GM12878 (cell line): ENCODE data around the gene AFAP1L2. TPM values are rescaled to one million over a fixed set of nuclear protein-coding genes. Genes with fewer than 3 reads are reported as not detected.

ENCODE experiments used
- ATAC-seq: fragments of 200-7000 bp; cut with Tn5 transposase; 3 replicates; pipeline ENCODE4 v1.9.1; 2020; ENCODE audit warnings: mild to moderate bottlenecking, moderate library complexity
- BruUV-seq: library from RNA; stranded (reverse); fragments of 400-500 nt; replicated peaks from 2 replicates; lab custom pipeline; 2021; lab: Mats Ljungman, UMichigan
- CTCF ChIA-PET: fragments of 300-600 bp; sonication (Branson Sonifier 250); formaldehyde crosslinking; extraction: SDS; loops from one replicate; lab custom pipeline; 2021; ENCODE audit warnings: inconsistent platforms; lab: Yijun Ruan, JAX
- POLR2A ChIA-PET: fragments of 350-600 bp; formaldehyde crosslinking; extraction: SDS; loops from one replicate; lab custom pipeline; 2021; ENCODE audit warnings: inconsistent platforms; lab: Charles Lee
- RAD21 ChIA-PET: fragments of 300-600 bp; sonication (Branson Sonifier 250); formaldehyde crosslinking; loops from one replicate; lab custom pipeline; 2023; ENCODE audit warnings: antibody characterized with exemption; ENCODE audit not compliant: unreplicated experiment; lab: Charles Lee
- SMC1A ChIA-PET: fragments of 300-600 bp; sonication (Branson Sonifier 250); formaldehyde crosslinking; loops from one replicate; lab custom pipeline; 2023; ENCODE audit not compliant: unreplicated experiment, uncharacterized antibody; lab: Charles Lee
- DNase-seq: peaks from one replicate; pipeline ENCODE4 v3.0.0-alpha.2; 2011; ENCODE audit warnings: low read depth, low spot score
- FAIRE-seq: peaks from 3 replicates; lab custom pipeline; 2011; peaks lifted over from hg19 to GRCh38; lab: Jason Lieb, UNC
- H2AFZ ChIP-seq: 2 replicates; pipeline ENCODE4 v1.6.0; 2011; ENCODE audit warnings: low read depth, low read length, control low read depth; ENCODE audit not compliant: control insufficient read depth
- H3K27ac ChIP-seq: 2 replicates; pipeline ENCODE4 v1.5.1; 2011; ENCODE audit warnings: control low read depth; ENCODE audit not compliant: control insufficient read depth, insufficient read depth
- H3K27me3 ChIP-seq, 2 experiments: replicated peaks in 1 of 2; 2 replicates each; pipeline versions ENCODE4 v1.6.0 to v1.6.1; 2011; ENCODE audit warnings: low read length in 1 of 2; ENCODE audit not compliant: control insufficient read depth in 2 of 2, insufficient read depth in 2 of 2
- H3K36me3 ChIP-seq, 2 experiments: 2 replicates each; pipeline ENCODE4 v1.5.1; 2011; ENCODE audit warnings: low read length in 1 of 2; ENCODE audit not compliant: control insufficient read depth in 2 of 2, insufficient read depth in 2 of 2
- H3K4me1 ChIP-seq: 2 replicates; pipeline ENCODE4 v1.6.1; 2011; ENCODE audit warnings: mild to moderate bottlenecking, low read length, moderate library complexity, mixed read lengths; ENCODE audit not compliant: control insufficient read depth, insufficient read depth
- H3K4me2 ChIP-seq: 2 replicates; pipeline ENCODE4 v1.6.0; 2011; ENCODE audit warnings: control low read depth; ENCODE audit not compliant: control insufficient read depth, insufficient read depth
- H3K4me3 ChIP-seq: fragments of 200-600 bp; sonication (generic); 2 replicates; pipeline ENCODE4 v1.5.1; 2016
- H3K79me2 ChIP-seq: 2 replicates; pipeline ENCODE4 v1.6.0; 2011; ENCODE audit warnings: low read length; ENCODE audit not compliant: control insufficient read depth, insufficient read depth
- H3K9ac ChIP-seq: 2 replicates; pipeline ENCODE4 v1.8.0; 2011; ENCODE audit warnings: low read length, control low read depth, mixed read lengths; ENCODE audit not compliant: control insufficient read depth, insufficient read depth
- H3K9me3 ChIP-seq: replicated peaks from 3 replicates; pipeline ENCODE4 v1.5.1; 2011; ENCODE audit warnings: mild to moderate bottlenecking, low read length; ENCODE audit not compliant: control insufficient read depth, insufficient read depth
- H4K20me1 ChIP-seq: 2 replicates; pipeline ENCODE4 v1.6.0; 2011; ENCODE audit not compliant: control insufficient read depth, insufficient read depth
- BCL11A ChIP-seq: IDR thresholded peaks from 2 replicates; pipeline ENCODE4 v1.6.1; 2011; ENCODE audit warnings: low read depth, low read length
- CTCF ChIP-seq, 3 experiments: IDR thresholded peaks in 2 of 3; conservative IDR thresholded peaks in 1 of 3; 2 replicates each; pipeline ENCODE4 v1.5.1; 2011; ENCODE audit warnings: low read depth in 3 of 3, low read length in 3 of 3, mild to moderate bottlenecking in 3 of 3, control low read depth in 2 of 3, moderate library complexity in 2 of 3, inconsistent platforms in 1 of 3, mixed read lengths in 1 of 3; ENCODE audit not compliant: control insufficient read depth in 2 of 3, insufficient read depth in 1 of 3; ENCODE audit errors: extremely low read depth in 1 of 3
- FOXM1 ChIP-seq: IDR thresholded peaks from 2 replicates; pipeline ENCODE4 v1.6.1; 2012; ENCODE audit warnings: low read depth, mild to moderate bottlenecking, inconsistent platforms, low read length, moderate library complexity
- NR2C2 ChIP-seq: IDR thresholded peaks from 2 replicates; pipeline ENCODE4 v1.6.1; 2011; ENCODE audit warnings: borderline replicate concordance, low read depth; ENCODE audit not compliant: control insufficient read depth, insufficient read length
- NRF1 ChIP-seq: conservative IDR thresholded peaks from 2 replicates; pipeline ENCODE4 v1.6.1; 2011; ENCODE audit warnings: mild to moderate bottlenecking, low read depth, low read length, improper control_type of control experiment
- SMARCA5 ChIP-seq: fragments of 450-650 bp; IDR thresholded peaks from 2 replicates; pipeline ENCODE4 v1.6.1; 2017; ENCODE audit warnings: mild to moderate bottlenecking
- SUZ12 ChIP-seq: fragments of 200-600 bp; sonication (generic); IDR thresholded peaks from one replicate; pipeline ENCODE4 v1.6.1; 2018; ENCODE audit warnings: antibody characterized with exemption, mild to moderate bottlenecking; ENCODE audit not compliant: unreplicated experiment
- TCF3 ChIP-seq: IDR thresholded peaks from 2 replicates; pipeline ENCODE4 v1.6.1; 2012; ENCODE audit warnings: low read depth, mild to moderate bottlenecking, low read length, borderline replicate concordance; ENCODE audit not compliant: insufficient read depth
- WRNIP1 ChIP-seq: IDR thresholded peaks from 2 replicates; pipeline ENCODE4 v1.6.1; 2011; ENCODE audit warnings: low read depth, low read length, improper control_type of control experiment, borderline replicate concordance
- WGBS: methylation state at CpG from one replicate; pipeline ENCODE4 v1.1.6; 2016; ENCODE audit warnings: low lambda C conversion rate; ENCODE audit not compliant: insufficient replicate concordance, insufficient coverage; ENCODE audit errors: missing lambda C conversion rate; 5-methylcytosine and 5-hydroxymethylcytosine counted together
- in situ Hi-C: fragments of 300-500 bp; cut with MboI; formaldehyde crosslinking; loops from 9 replicates; pipeline ENCODE4 v1.14.3; 2018; ENCODE audit warnings: mixed read lengths
- intact Hi-C: fragments of 100-400 bp; cut with micrococcal nuclease; formaldehyde crosslinking; loops from one replicate; pipeline ENCODE4 v1.14.2; 2022; ENCODE audit not compliant: unreplicated experiment
- polyA plus RNA-seq, 11 experiments: library from polyadenylated mRNA; depleted of rRNA in 4 of 11; unstranded in 6 of 11; stranded (reverse) in 5 of 11; fragments of >200 nt; fragmentation: Nextera tagmentation in 4 of 11; fragmentation: Illumina TruSeq in 1 of 11; extraction: Ambion mirVana in 4 of 11; extraction: Trizol in 1 of 11; gene quantifications; 1 replicate in 1 of 11; 2 replicates in 10 of 11; pipeline versions ENCODE4 v1.2.1 to v1.2.3, GENCODE V29; 2011 to 2016; ENCODE audit warnings: inconsistent platforms in 2 of 11, missing spikeins in 2 of 11, low read depth in 1 of 11
- total RNA-seq, 4 experiments: library from RNA; depleted of rRNA in 3 of 4; stranded (reverse); fragments of >200 nt in 3 of 4; fragmentation: Illumina TruSeq in 1 of 4; extraction: Trizol in 1 of 4; gene quantifications; 2 replicates each; pipeline versions ENCODE4 v1.2.1 to v1.2.3, GENCODE V29; 2013 to 2021
- TF ChIP-seq, protein P1 (sequence below): fragments of 450-650 bp; formaldehyde crosslinking; IDR thresholded peaks from 2 replicates; pipeline ENCODE4 v1.4.0; 2020; ENCODE audit warnings: mild to moderate bottlenecking, moderate library complexity

Gene AFAP1L2
- total and polyA plus RNA-seq, 10 of the 15 experiments (the other 5 are each of a cell fraction or from before 2014, with no cell fraction given): 0.03 to 4.0 (median 0.34) TPM

- WGBS: 8% methylated on average over 5 of the region's 5 CpGs
- POLR2A ChIA-PET: no interaction called here
- H3K79me2 ChIP-seq: no peaks in the 10 kb centered on the region
- CTCF ChIA-PET: interaction anchor here (1.0 to 2.9 kb wide), 5 partner anchors 10 to 122 kb away, joined by 4 to 13 read pairs (median 5); no protein-coding TSS in a partner anchor
- H3K36me3 ChIP-seq: no peaks in the 10 kb centered on the region
- H2AFZ ChIP-seq: no peak overlapping the region
- no TSS peak for BruUV-seq
- TF ChIP-seq WRNIP1: no peak
- no peak for TF ChIP-seq CTCF (IDR thresholded peaks at IDR 0.05 in 2 of 3, conservative IDR thresholded peaks at IDR 0.05 in 1 of 3; ENCODE audit: control insufficient read depth in 2 of 3, extremely low read depth in 1 of 3, insufficient read depth in 1 of 3, low read depth in 3 of 3, low read length in 3 of 3)
- no peak for TF ChIP-seq TCF3
- TF ChIP-seq NRF1: no peak
- TF ChIP-seq NR2C2: no peak
- TF ChIP-seq, protein P1, sequence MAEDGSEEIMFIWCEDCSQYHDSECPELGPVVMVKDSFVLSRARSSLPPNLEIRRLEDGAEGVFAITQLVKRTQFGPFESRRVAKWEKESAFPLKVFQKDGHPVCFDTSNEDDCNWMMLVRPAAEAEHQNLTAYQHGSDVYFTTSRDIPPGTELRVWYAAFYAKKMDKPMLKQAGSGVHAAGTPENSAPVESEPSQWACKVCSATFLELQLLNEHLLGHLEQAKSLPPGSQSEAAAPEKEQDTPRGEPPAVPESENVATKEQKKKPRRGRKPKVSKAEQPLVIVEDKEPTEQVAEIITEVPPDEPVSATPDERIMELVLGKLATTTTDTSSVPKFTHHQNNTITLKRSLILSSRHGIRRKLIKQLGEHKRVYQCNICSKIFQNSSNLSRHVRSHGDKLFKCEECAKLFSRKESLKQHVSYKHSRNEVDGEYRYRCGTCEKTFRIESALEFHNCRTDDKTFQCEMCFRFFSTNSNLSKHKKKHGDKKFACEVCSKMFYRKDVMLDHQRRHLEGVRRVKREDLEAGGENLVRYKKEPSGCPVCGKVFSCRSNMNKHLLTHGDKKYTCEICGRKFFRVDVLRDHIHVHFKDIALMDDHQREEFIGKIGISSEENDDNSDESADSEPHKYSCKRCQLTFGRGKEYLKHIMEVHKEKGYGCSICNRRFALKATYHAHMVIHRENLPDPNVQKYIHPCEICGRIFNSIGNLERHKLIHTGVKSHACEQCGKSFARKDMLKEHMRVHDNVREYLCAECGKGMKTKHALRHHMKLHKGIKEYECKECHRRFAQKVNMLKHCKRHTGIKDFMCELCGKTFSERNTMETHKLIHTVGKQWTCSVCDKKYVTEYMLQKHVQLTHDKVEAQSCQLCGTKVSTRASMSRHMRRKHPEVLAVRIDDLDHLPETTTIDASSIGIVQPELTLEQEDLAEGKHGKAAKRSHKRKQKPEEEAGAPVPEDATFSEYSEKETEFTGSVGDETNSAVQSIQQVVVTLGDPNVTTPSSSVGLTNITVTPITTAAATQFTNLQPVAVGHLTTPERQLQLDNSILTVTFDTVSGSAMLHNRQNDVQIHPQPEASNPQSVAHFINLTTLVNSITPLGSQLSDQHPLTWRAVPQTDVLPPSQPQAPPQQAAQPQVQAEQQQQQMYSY (CRISPR knock-in tag): no peak
- TF ChIP-seq SUZ12: no peak
- TF ChIP-seq FOXM1: no peak
- TF ChIP-seq BCL11A: no peak
- no peak for TF ChIP-seq SMARCA5
- H3K4me2 ChIP-seq: no peak overlapping the region
- ATAC-seq: no peak
- no peak for FAIRE-seq
- H3K9ac ChIP-seq: no peak overlapping the region
- in situ Hi-C loops: loop anchor here (25.0 kb wide), 2 partner anchors 111 to 239 kb away; partner anchors contain the start of gene TDRD1
- SMC1A ChIA-PET: interaction anchor here (0.6 to 2.1 kb wide), 6 partner anchors 9 to 690 kb away, joined by 3 to 9 read pairs (median 4); no protein-coding TSS in a partner anchor
- no peak overlapping the region for H3K4me3 ChIP-seq
- H3K27ac ChIP-seq: no peak overlapping the region
- no peaks in the 10 kb centered on the region; a peak in 2 of 4 replicates for H3K27me3 ChIP-seq
- no peak for DNase-seq
- H3K4me1 ChIP-seq: no peaks in the 10 kb centered on the region
- no peaks in the 10 kb centered on the region for H3K9me3 ChIP-seq
- no peaks in the 10 kb centered on the region for H4K20me1 ChIP-seq
- intact Hi-C loops: no loop called here
- RAD21 ChIA-PET: interaction anchor here (0.7 to 2.9 kb wide), 5 partner anchors 18 to 123 kb away, joined by 3 to 7 read pairs (median 3); no protein-coding TSS in a partner anchor
Measured at GRCh38 chr10:114426476-114426875, 22.2 kb upstream of the AFAP1L2 start.
